K562 (cell line): ENCODE measurements around the gene LYRM1. TPM values are rescaled to one million over a fixed set of nuclear protein-coding genes. Genes with fewer than 3 reads are reported as not detected.
"Not testable (repeated sequence)": the region's sequence is repeated elsewhere in the genome, so short reads cannot be mapped to it uniquely, and the experiment has no call there.

Source experiments
- ATAC-seq: fragments of 200-7000 bp; cut with Tn5 transposase; 3 replicates; pipeline ENCODE4 v1.9.1; 2020; ENCODE audit warnings: moderate library complexity
- BruUV-seq: library from RNA; stranded (reverse); fragments of 400-500 nt; replicated peaks from 2 replicates; lab custom pipeline; 2021; lab: Mats Ljungman, UMichigan
- CTCF ChIA-PET: fragments of 300-600 bp; formaldehyde crosslinking; extraction: SDS; loops from one replicate; lab custom pipeline; 2021; ENCODE audit warnings: low intra/inter-chr PET ratio; lab: Yijun Ruan, JAX
- POLR2A ChIA-PET: fragments of 300-600, 350-650 bp; sonication (Branson Sonifier 250); formaldehyde crosslinking; extraction: SDS; loops from one replicate; lab custom pipeline; 2021; ENCODE audit warnings: antibody characterized with exemption, inconsistent platforms; lab: Yijun Ruan, JAX
- DNase-seq, 4 experiments: peaks; one replicate each; pipeline versions ENCODE4 v3.0.0 to v3.0.0-alpha.2; 2011 to 2018; ENCODE audit warnings: low spot score in 3 of 4, mixed read lengths in 3 of 4; ENCODE audit errors: extremely low read depth in 1 of 4
- FAIRE-seq: peaks from 2 replicates; lab custom pipeline; 2011; peaks lifted over from hg19 to GRCh38; lab: Jason Lieb, UNC
- H2AFZ ChIP-seq: 2 replicates; pipeline ENCODE4 v1.6.0; 2011; ENCODE audit warnings: low read depth, low read length, control low read depth, inconsistent platforms
- H3K27ac ChIP-seq: fragments of 200-600 bp; 3 replicates; pipeline ENCODE4 v1.8.0; 2011; ENCODE audit warnings: low read depth, mild to moderate bottlenecking, control low read depth, inconsistent platforms, low read length, moderate library complexity, mixed read lengths; ENCODE audit errors: extremely low read depth
- H3K27me3 ChIP-seq, 2 experiments: fragments of 300-600 bp in 1 of 2; 2 replicates in 1 of 2; 3 replicates in 1 of 2; pipeline versions ENCODE4 v1.6.0 to v1.8.0; 2011; ENCODE audit warnings: inconsistent platforms in 2 of 2, low read length in 2 of 2, mild to moderate bottlenecking in 1 of 2, mixed read lengths in 1 of 2, moderate library complexity in 1 of 2; ENCODE audit not compliant: control insufficient read depth in 2 of 2, insufficient read depth in 2 of 2
- H3K36me3 ChIP-seq: fragments of 300-600 bp; 3 replicates; pipeline ENCODE4 v1.8.0; 2011; ENCODE audit warnings: mild to moderate bottlenecking, low read length, inconsistent platforms; ENCODE audit not compliant: control insufficient read depth, insufficient read depth
- H3K4me1 ChIP-seq, 2 experiments: fragments of 200-600 bp in 1 of 2; replicated peaks in 1 of 2; 2 replicates in 1 of 2; 3 replicates in 1 of 2; pipeline versions ENCODE4 v1.5.1 to v1.8.0; 2011; ENCODE audit warnings: inconsistent platforms in 2 of 2, low read length in 2 of 2, mild to moderate bottlenecking in 1 of 2, mixed read lengths in 1 of 2, moderate library complexity in 1 of 2; ENCODE audit not compliant: control insufficient read depth in 2 of 2, insufficient read depth in 2 of 2
- H3K4me2 ChIP-seq: 2 replicates; pipeline ENCODE4 v1.6.1; 2011; ENCODE audit warnings: low read length, control low read depth, inconsistent platforms, mixed read lengths; ENCODE audit not compliant: insufficient read depth
- H3K4me3 ChIP-seq: fragments of 200-600 bp; sonication (generic), shearing (Covaris generic); 2 replicates; pipeline ENCODE4 v1.5.1; 2016; ENCODE audit warnings: control low read depth, inconsistent platforms
- H3K79me2 ChIP-seq: fragments of 200-600 bp; 3 replicates; pipeline ENCODE4 v1.8.0; 2011; ENCODE audit warnings: low read length, inconsistent platforms; ENCODE audit not compliant: control insufficient read depth, insufficient read depth
- H3K9ac ChIP-seq, 2 experiments: 2 replicates each; pipeline versions ENCODE4 v1.6.0 to v1.6.1; 2011; ENCODE audit warnings: low read depth in 2 of 2, low read length in 2 of 2, control low read depth in 1 of 2, inconsistent platforms in 1 of 2, mild to moderate bottlenecking in 1 of 2, mixed read lengths in 1 of 2; ENCODE audit not compliant: insufficient read depth in 1 of 2
- H3K9me1 ChIP-seq: one replicate; pipeline ENCODE4 v1.6.0; 2011; ENCODE audit warnings: inconsistent platforms, mild to moderate bottlenecking, low read length, moderate library complexity; ENCODE audit not compliant: control insufficient read depth, insufficient read depth
- H3K9me3 ChIP-seq: replicated peaks from 2 replicates; pipeline ENCODE4 v1.5.1; 2011; ENCODE audit warnings: low read depth, low read length, inconsistent platforms; ENCODE audit not compliant: control insufficient read depth, insufficient read depth
- H4K20me1 ChIP-seq: replicated peaks from 2 replicates; pipeline ENCODE4 v1.6.1; 2011; ENCODE audit warnings: low read length, inconsistent platforms, mixed read lengths; ENCODE audit not compliant: control insufficient read depth, insufficient read depth
- ATF6 ChIP-seq: sonication (generic); formaldehyde crosslinking; IDR thresholded peaks from 2 replicates; pipeline ENCODE4 v1.4.0; 2020; ENCODE audit warnings: mild to moderate bottlenecking, missing genetic modification reagents
- CBFA2T3 ChIP-seq: fragments of 450-650 bp; IDR thresholded peaks from 2 replicates; pipeline ENCODE4 v1.6.1; 2017
- CREB3 ChIP-seq: fragments of 450-650 bp; conservative IDR thresholded peaks from 2 replicates; pipeline ENCODE4 v1.6.1; 2016; ENCODE audit warnings: missing genetic modification characterization, low read depth, mild to moderate bottlenecking, missing compliant biosample characterization, moderate library complexity
- PKNOX1 ChIP-seq: fragments of 450-650 bp; IDR thresholded peaks from 2 replicates; pipeline ENCODE4 v1.6.1; 2016
- TAL1 ChIP-seq: fragments of 450-650 bp; IDR thresholded peaks from 2 replicates; pipeline ENCODE4 v1.6.1; 2016; ENCODE audit warnings: mild to moderate bottlenecking
- WGBS: fragments of 100-300 bp; shearing (Covaris generic); methylation state at CpG from one replicate; pipeline ENCODE4 v1.1.6; 2016; ENCODE audit warnings: low coverage, mixed read lengths; ENCODE audit not compliant: insufficient coverage; ENCODE audit errors: missing lambda C conversion rate; 5-methylcytosine and 5-hydroxymethylcytosine counted together
- in situ Hi-C: fragments of 300-500 bp; cut with MboI; formaldehyde crosslinking; loops from 4 replicates; pipeline ENCODE4 v1.15.0; 2018; ENCODE audit warnings: inconsistent platforms, mixed read lengths
- intact Hi-C: fragments of 100-400 bp; cut with micrococcal nuclease; formaldehyde crosslinking; loops from 2 replicates; pipeline ENCODE4 v1.14.2; 2022
- polyA plus RNA-seq, 8 experiments: library from polyadenylated mRNA; depleted of rRNA in 4 of 8; stranded (reverse) in 5 of 8; unstranded in 3 of 8; fragments of >200 nt; fragmentation: Nextera tagmentation in 2 of 8; fragmentation: Illumina TruSeq in 1 of 8; extraction: Ambion mirVana in 2 of 8; extraction: Trizol in 1 of 8; gene quantifications; 2 replicates each; pipeline versions ENCODE4 v1.2.1 to v1.2.3, GENCODE V29; 2011 to 2014; ENCODE audit warnings: inconsistent platforms in 1 of 8, missing spikeins in 1 of 8
- total RNA-seq, 7 experiments: library from RNA; depleted of rRNA in 6 of 7; stranded (reverse); fragments of >200 nt in 6 of 7; fragmentation: Illumina TruSeq in 2 of 7; extraction: Trizol in 2 of 7; gene quantifications; 2 replicates each; pipeline versions ENCODE4 v1.2.1 to v1.2.3, GENCODE V29; 2011 to 2021; ENCODE audit warnings: low replicate concordance in 1 of 7

The LYRM1 gene
- total and polyA plus RNA-seq, 9 of the 15 experiments (the other 6 are each of a cell fraction or from before 2014, with no cell fraction given) = 17.5 to 44.1 (median 32.7) TPM

- TF ChIP-seq CREB3 (tag) (no peak), ATF6 (CRISPR knock-in tag) (no peak)
These were observed 70.8 kb downstream of the LYRM1 start (continued) for GRCh38 chr16:20971401-20971800.

GRCh38 chr16:20973201-20973600 lies 72.6 kb downstream of the LYRM1 start:
- H3K27ac ChIP-seq = not testable (repeated sequence)
- TF ChIP-seq CBFA2T3 (peak; percentile 68), PKNOX1 (0 out of 2 replicates have a peak, but pooled peaks have one; percentile 12), TAL1 (peak; percentile 52; the same call in 1 of the 2 replicates)
- TF ChIP-seq, all 486 proteins: peak for 3; not testable (repeated sequence) for 483
- H3K36me3 ChIP-seq, H2AFZ ChIP-seq, intact Hi-C loops, H3K4me2 ChIP-seq, H3K9me3 ChIP-seq, H3K9me1 ChIP-seq, ATAC-seq, CTCF ChIA-PET, H4K20me1 ChIP-seq, DNase-seq, H3K4me1 ChIP-seq, H3K4me3 ChIP-seq, H3K9ac ChIP-seq, FAIRE-seq, BruUV-seq, H3K79me2 ChIP-seq, in situ Hi-C loops: not testable (repeated sequence)
- whole genome bisulfite sequencing = 9% methylated on average over 1 of the region's 4 CpGs
- POLR2A ChIA-PET = interaction anchor here (1.1 kb wide), 1 partner anchor 116 kb away, joined by 3 read pairs; no protein-coding TSS in a partner anchor
- H3K27me3 ChIP-seq = peaks cover 20 to 59% of the 10 kb centered on the region in 2 experiments

Other genes starting within 250 kb of the LYRM1 start
- gene ACSM1, start 203.1 kb upstream of the LYRM1 start, total RNA-seq (2014; rRNA removed) = 0.09 and 0.37 TPM in 2 replicates
- 0.25 and 0.29 TPM in 2 replicates for gene ACSM1, start 203.1 kb upstream of the LYRM1 start, total RNA-seq (2014; rRNA removed; fragmentation: Illumina TruSeq; extraction: Trizol)
- 0.18 TPM in 1 of 2 replicates, not detected in the other for gene ACSM1, start 203.1 kb upstream of the LYRM1 start, total RNA-seq (2015; rRNA removed; fragmentation: Illumina TruSeq; extraction: Trizol)
- gene ACSM1, start 203.1 kb upstream of the LYRM1 start, total RNA-seq (2021) = 0.20 and 0.24 TPM in 2 replicates
- gene ACSM1, start 203.1 kb upstream of the LYRM1 start, polyA plus RNA-seq (2011; rRNA removed) = 0.50 and 1.9 TPM in 2 replicates
- 0.15 and 0.28 TPM in 2 replicates for gene ACSM1, start 203.1 kb upstream of the LYRM1 start, polyA plus RNA-seq (2014; fragmentation: Illumina TruSeq; extraction: Trizol)
- under 1 TPM; 0.08 to 0.23 TPM for gene ACSM1, start 203.1 kb upstream of the LYRM1 start, polyA plus RNA-seq (2014; fragmentation: Nextera tagmentation; extraction: Ambion mirVana)
- gene ACSM1, start 203.1 kb upstream of the LYRM1 start, polyA plus RNA-seq (2014; rRNA removed) = 0.11 and 0.16 TPM in 2 replicates
- 64.0 and 89.4 TPM in 2 replicates for gene THUMPD1, start 159.0 kb upstream of the LYRM1 start, total RNA-seq (2014; rRNA removed)
- gene THUMPD1, start 159.0 kb upstream of the LYRM1 start, total RNA-seq (2014; rRNA removed; fragmentation: Illumina TruSeq; extraction: Trizol) = 77.5 and 94.0 TPM in 2 replicates
- gene THUMPD1, start 159.0 kb upstream of the LYRM1 start, total RNA-seq (2015; rRNA removed; fragmentation: Illumina TruSeq; extraction: Trizol) = 92.6 and 101 TPM in 2 replicates
- gene THUMPD1, start 159.0 kb upstream of the LYRM1 start, total RNA-seq (2021) = 53.6 and 56.8 TPM in 2 replicates
- gene THUMPD1, start 159.0 kb upstream of the LYRM1 start, polyA plus RNA-seq (2011; rRNA removed) = 42.2 and 42.7 TPM in 2 replicates
- gene THUMPD1, start 159.0 kb upstream of the LYRM1 start, polyA plus RNA-seq (2014; fragmentation: Illumina TruSeq; extraction: Trizol) = 54.0 and 57.4 TPM in 2 replicates
- gene THUMPD1, start 159.0 kb upstream of the LYRM1 start, polyA plus RNA-seq (2014; fragmentation: Nextera tagmentation; extraction: Ambion mirVana) = 10 to 100 TPM; 37.8 to 41.0 TPM
- 53.3 and 54.8 TPM in 2 replicates for gene THUMPD1, start 159.0 kb upstream of the LYRM1 start, polyA plus RNA-seq (2014; rRNA removed)
- gene ACSM3, start 136.8 kb upstream of the LYRM1 start, total RNA-seq (2014; rRNA removed) = 97.2 and 112 TPM in 2 replicates
- gene ACSM3, start 136.8 kb upstream of the LYRM1 start, total RNA-seq (2014; rRNA removed; fragmentation: Illumina TruSeq; extraction: Trizol) = 182 and 199 TPM in 2 replicates
- gene ACSM3, start 136.8 kb upstream of the LYRM1 start, total RNA-seq (2015; rRNA removed; fragmentation: Illumina TruSeq; extraction: Trizol) = 392 and 420 TPM in 2 replicates
- 128 and 134 TPM in 2 replicates for gene ACSM3, start 136.8 kb upstream of the LYRM1 start, total RNA-seq (2021)
- gene ACSM3, start 136.8 kb upstream of the LYRM1 start, polyA plus RNA-seq (2011; rRNA removed) = 146 and 714 TPM in 2 replicates
- gene ACSM3, start 136.8 kb upstream of the LYRM1 start, polyA plus RNA-seq (2014; fragmentation: Illumina TruSeq; extraction: Trizol) = 167 and 204 TPM in 2 replicates
- 100 to 1,000 TPM; 198 to 259 TPM for gene ACSM3, start 136.8 kb upstream of the LYRM1 start, polyA plus RNA-seq (2014; fragmentation: Nextera tagmentation; extraction: Ambion mirVana)
- gene ACSM3, start 136.8 kb upstream of the LYRM1 start, polyA plus RNA-seq (2014; rRNA removed) = 144 and 177 TPM in 2 replicates
- gene ERI2, start 94.3 kb upstream of the LYRM1 start, total RNA-seq (2014; rRNA removed) = 39.7 and 50.9 TPM in 2 replicates
- 57.0 and 67.3 TPM in 2 replicates for gene ERI2, start 94.3 kb upstream of the LYRM1 start, total RNA-seq (2014; rRNA removed; fragmentation: Illumina TruSeq; extraction: Trizol)
- 52.4 and 56.8 TPM in 2 replicates for gene ERI2, start 94.3 kb upstream of the LYRM1 start, total RNA-seq (2015; rRNA removed; fragmentation: Illumina TruSeq; extraction: Trizol)
- 52.2 and 54.0 TPM in 2 replicates for gene ERI2, start 94.3 kb upstream of the LYRM1 start, total RNA-seq (2021)
- 43.3 and 48.1 TPM in 2 replicates for gene ERI2, start 94.3 kb upstream of the LYRM1 start, polyA plus RNA-seq (2011; rRNA removed)
- 45.6 and 48.1 TPM in 2 replicates for gene ERI2, start 94.3 kb upstream of the LYRM1 start, polyA plus RNA-seq (2014; fragmentation: Illumina TruSeq; extraction: Trizol)
- 10 to 100 TPM; 23.3 to 33.1 TPM for gene ERI2, start 94.3 kb upstream of the LYRM1 start, polyA plus RNA-seq (2014; fragmentation: Nextera tagmentation; extraction: Ambion mirVana)
- 39.1 and 43.6 TPM in 2 replicates for gene ERI2, start 94.3 kb upstream of the LYRM1 start, polyA plus RNA-seq (2014; rRNA removed)
- 25.4 and 27.6 TPM in 2 replicates for gene REXO5, start 94.2 kb upstream of the LYRM1 start, total RNA-seq (2014; rRNA removed)
- 25.3 and 28.7 TPM in 2 replicates for gene REXO5, start 94.2 kb upstream of the LYRM1 start, total RNA-seq (2014; rRNA removed; fragmentation: Illumina TruSeq; extraction: Trizol)
- 30.8 and 32.5 TPM in 2 replicates for gene REXO5, start 94.2 kb upstream of the LYRM1 start, total RNA-seq (2015; rRNA removed; fragmentation: Illumina TruSeq; extraction: Trizol)
- gene REXO5, start 94.2 kb upstream of the LYRM1 start, total RNA-seq (2021) = 24.4 and 25.9 TPM in 2 replicates
- gene REXO5, start 94.2 kb upstream of the LYRM1 start, polyA plus RNA-seq (2011; rRNA removed) = 43.7 and 45.1 TPM in 2 replicates
- 28.0 and 28.5 TPM in 2 replicates for gene REXO5, start 94.2 kb upstream of the LYRM1 start, polyA plus RNA-seq (2014; fragmentation: Illumina TruSeq; extraction: Trizol)
- gene REXO5, start 94.2 kb upstream of the LYRM1 start, polyA plus RNA-seq (2014; fragmentation: Nextera tagmentation; extraction: Ambion mirVana) = 10 to 100 TPM; 10.5 to 13.1 TPM
- gene REXO5, start 94.2 kb upstream of the LYRM1 start, polyA plus RNA-seq (2014; rRNA removed) = 23.8 and 30.3 TPM in 2 replicates
- gene DCUN1D3, start 413 bp upstream of the LYRM1 start, total RNA-seq (2014; rRNA removed) = 2.2 TPM in 2 replicates
- 2.2 and 3.2 TPM in 2 replicates for gene DCUN1D3, start 413 bp upstream of the LYRM1 start, total RNA-seq (2014; rRNA removed; fragmentation: Illumina TruSeq; extraction: Trizol)
- gene DCUN1D3, start 413 bp upstream of the LYRM1 start, total RNA-seq (2015; rRNA removed; fragmentation: Illumina TruSeq; extraction: Trizol) = 2.9 and 3.5 TPM in 2 replicates
- gene DCUN1D3, start 413 bp upstream of the LYRM1 start, total RNA-seq (2021) = 3.8 and 4.7 TPM in 2 replicates
- gene DCUN1D3, start 413 bp upstream of the LYRM1 start, polyA plus RNA-seq (2011; rRNA removed) = 2.6 and 3.1 TPM in 2 replicates
- gene DCUN1D3, start 413 bp upstream of the LYRM1 start, polyA plus RNA-seq (2014; fragmentation: Illumina TruSeq; extraction: Trizol) = 1.4 and 1.6 TPM in 2 replicates
- gene DCUN1D3, start 413 bp upstream of the LYRM1 start, polyA plus RNA-seq (2014; fragmentation: Nextera tagmentation; extraction: Ambion mirVana) = 1 to 10 TPM; 1.0 to 1.9 TPM
- 1.8 and 2.4 TPM in 2 replicates for gene DCUN1D3, start 413 bp upstream of the LYRM1 start, polyA plus RNA-seq (2014; rRNA removed)